SK-N-SH (cell line): ENCODE results near the gene SMIM21. TPM values are rescaled to one million over a fixed set of nuclear protein-coding genes. Genes with fewer than 3 reads are reported as not detected.

Source experiments
- CTCF ChIA-PET: fragments of 300-600, 350-600 bp; formaldehyde crosslinking; extraction: SDS; loops from one replicate; lab custom pipeline; 2021; lab: Yijun Ruan, JAX
- POLR2A ChIA-PET: fragments of 350-600 bp; sonication (Branson Sonifier 250); formaldehyde crosslinking; extraction: SDS; loops from one replicate; lab custom pipeline; 2020; ENCODE audit warnings: antibody characterized with exemption, inconsistent platforms; lab: Yijun Ruan, JAX
- DNase-seq: peaks from one replicate; pipeline ENCODE4 v3.0.0; 2012
- H2AFZ ChIP-seq: fragments of 200-600 bp; sonication (generic); 2 replicates; pipeline ENCODE4 v1.8.1; 2016; ENCODE audit warnings: antibody characterized with exemption, mild to moderate bottlenecking, low read depth
- H3F3A ChIP-seq: fragments of 200-600 bp; sonication (generic); replicated peaks from 2 replicates; pipeline ENCODE3; 2016; ENCODE audit warnings: antibody characterized with exemption, mild to moderate bottlenecking; ENCODE audit not compliant: insufficient read depth
- H3K27ac ChIP-seq, 2 experiments: fragments of 200-500 bp in 1 of 2; fragments of 200-600 bp in 1 of 2; sonication (Bioruptor generic) in 1 of 2; sonication (generic), shearing (Covaris generic) in 1 of 2; 2 replicates each; pipeline versions ENCODE4 v1.5.1 to v1.6.1; 2014 to 2016; ENCODE audit warnings: low read depth in 2 of 2, inconsistent platforms in 1 of 2, low read length in 1 of 2, mild to moderate bottlenecking in 1 of 2, mixed read lengths in 1 of 2
- H3K27me3 ChIP-seq: fragments of 200-600 bp; sonication (generic), shearing (Covaris generic); 2 replicates; pipeline ENCODE4 v1.6.1; 2016; ENCODE audit warnings: mixed run types; ENCODE audit not compliant: insufficient read depth
- H3K36me3 ChIP-seq, 2 experiments: fragments of 200-500 bp in 1 of 2; fragments of 200-600 bp in 1 of 2; sonication (Bioruptor generic) in 1 of 2; sonication (generic) in 1 of 2; replicated peaks in 1 of 2; 2 replicates each; pipeline versions ENCODE3 to v1.5.1; 2014 to 2016; ENCODE audit warnings: low read length in 1 of 2, mild to moderate bottlenecking in 1 of 2; ENCODE audit not compliant: insufficient read depth in 2 of 2, control insufficient read depth in 1 of 2
- H3K4me1 ChIP-seq, 2 experiments: fragments of 200-500 bp in 1 of 2; fragments of 200-600 bp in 1 of 2; sonication (Bioruptor generic) in 1 of 2; sonication (generic), shearing (Covaris generic) in 1 of 2; 2 replicates each; pipeline versions ENCODE4 v1.5.1 to v1.6.1; 2014 to 2016; ENCODE audit warnings: low read depth in 1 of 2, low read length in 1 of 2, mixed run types in 1 of 2; ENCODE audit not compliant: insufficient read depth in 2 of 2, control insufficient read depth in 1 of 2
- H3K4me2 ChIP-seq: fragments of 200-600 bp; sonication (generic), shearing (Covaris generic); 2 replicates; pipeline ENCODE4 v1.6.1; 2017; ENCODE audit warnings: mixed run types
- H3K4me3 ChIP-seq, 2 experiments: fragments of 200-500 bp in 1 of 2; fragments of 200-600 bp in 1 of 2; sonication (Bioruptor generic) in 1 of 2; sonication (generic), shearing (Covaris generic) in 1 of 2; 2 replicates each; pipeline versions ENCODE4 v1.5.1 to v1.8.1; 2014 to 2016; ENCODE audit warnings: low read depth in 2 of 2, inconsistent platforms in 1 of 2, low read length in 1 of 2, mild to moderate bottlenecking in 1 of 2, mixed read lengths in 1 of 2, moderate library complexity in 1 of 2
- H3K79me2 ChIP-seq: fragments of 200-600 bp; sonication (generic); 2 replicates; pipeline ENCODE4 v1.8.1; 2017; ENCODE audit warnings: mild to moderate bottlenecking; ENCODE audit not compliant: insufficient read depth
- H3K9ac ChIP-seq: fragments of 200-600 bp; sonication (generic); 2 replicates; pipeline ENCODE4 v1.6.1; 2017; ENCODE audit warnings: mixed run types
- H3K9me2 ChIP-seq: fragments of 200-600 bp; sonication (generic); 2 replicates; pipeline ENCODE4 v1.6.1; 2017; ENCODE audit warnings: mixed run types
- H3K9me3 ChIP-seq: fragments of 200-600 bp; sonication (generic); 2 replicates; pipeline ENCODE4 v1.6.1; 2017; ENCODE audit warnings: mixed run types, mild to moderate bottlenecking, moderate library complexity
- H4K20me1 ChIP-seq: fragments of 200-600 bp; sonication (generic); 2 replicates; pipeline ENCODE4 v1.6.1; 2017; ENCODE audit warnings: mild to moderate bottlenecking, mixed run types; ENCODE audit not compliant: insufficient read depth
- CHD2 ChIP-seq: fragments of 150-350 bp; IDR thresholded peaks from 2 replicates; pipeline ENCODE4 v1.6.1; 2018; ENCODE audit warnings: low read length; ENCODE audit not compliant: partially characterized antibody
- EP300 ChIP-seq, 2 experiments: IDR thresholded peaks; 2 replicates each; pipeline versions ENCODE4 v1.4.0 to v1.6.1; 2012; ENCODE audit warnings: borderline replicate concordance in 1 of 2, low read depth in 1 of 2, low read length in 1 of 2
- FOSL2 ChIP-seq: IDR thresholded peaks from 2 replicates; pipeline ENCODE4 v1.4.0; 2012; ENCODE audit warnings: low read depth, mild to moderate bottlenecking, moderate library complexity, borderline replicate concordance
- FOXM1 ChIP-seq: IDR thresholded peaks from 2 replicates; pipeline ENCODE4 v1.4.0; 2012; ENCODE audit warnings: low read depth, mild to moderate bottlenecking
- JUND ChIP-seq: IDR thresholded peaks from 2 replicates; pipeline ENCODE4 v1.4.0; 2012
- NFIC ChIP-seq: IDR thresholded peaks from 2 replicates; pipeline ENCODE4 v1.4.0; 2012; ENCODE audit warnings: borderline replicate concordance
- NRF1 ChIP-seq: IDR thresholded peaks from 2 replicates; pipeline ENCODE4 v1.6.1; 2012; ENCODE audit warnings: low read depth, mild to moderate bottlenecking, low read length
- RCOR1 ChIP-seq: fragments of 150-350 bp; IDR thresholded peaks from 2 replicates; pipeline ENCODE4 v1.6.1; 2017; ENCODE audit warnings: antibody characterized with exemption, low read length
- RFX5 ChIP-seq: IDR thresholded peaks from 2 replicates; pipeline ENCODE4 v1.6.1; 2012; ENCODE audit warnings: mild to moderate bottlenecking, improper control_type of control experiment, low read length
- RXRA ChIP-seq: IDR thresholded peaks from 2 replicates; pipeline ENCODE4 v1.4.0; 2012; ENCODE audit warnings: low read depth, mild to moderate bottlenecking, borderline replicate concordance
- SIN3A ChIP-seq: IDR thresholded peaks from 2 replicates; pipeline ENCODE4 v1.6.1; 2012; ENCODE audit warnings: low read depth, mild to moderate bottlenecking, low read length, moderate library complexity, borderline replicate concordance
- SMC3 ChIP-seq: IDR thresholded peaks from 2 replicates; pipeline ENCODE4 v1.6.1; 2012; ENCODE audit warnings: low read depth, low read length, improper control_type of control experiment
- TCF12 ChIP-seq: IDR thresholded peaks from 2 replicates; pipeline ENCODE4 v1.4.0; 2012
- TEAD4 ChIP-seq: IDR thresholded peaks from 2 replicates; pipeline ENCODE4 v1.4.0; 2012; ENCODE audit warnings: mild to moderate bottlenecking, borderline replicate concordance; ENCODE audit not compliant: insufficient read depth
- YY1 ChIP-seq: IDR thresholded peaks from 2 replicates; pipeline ENCODE4 v1.4.0; 2012; ENCODE audit warnings: low read depth, mild to moderate bottlenecking
- WGBS: methylation state at CpG from one replicate; pipeline ENCODE4 v1.1.6; 2017; ENCODE audit warnings: low lambda C conversion rate; 5-methylcytosine and 5-hydroxymethylcytosine counted together
- polyA plus RNA-seq, 3 experiments: library from polyadenylated mRNA; depleted of rRNA; stranded (reverse); fragments of >200 nt; gene quantifications; 2 replicates each; pipeline ENCODE4 v1.2.3, GENCODE V29; 2012
- TF ChIP-seq, protein P1 (sequence below): IDR thresholded peaks from 2 replicates; pipeline ENCODE4 v1.4.0; 2012; ENCODE audit warnings: low read depth, borderline replicate concordance
- TF ChIP-seq, protein P2 (sequence below): fragments of 150-350 bp; IDR thresholded peaks from 2 replicates; pipeline ENCODE4 v1.6.1; 2016; ENCODE audit warnings: mild to moderate bottlenecking, low read depth, low read length
- TF ChIP-seq, protein P3 (sequence below): IDR thresholded peaks from 2 replicates; pipeline ENCODE4 v1.4.0; 2012; ENCODE audit warnings: low read depth
- TF ChIP-seq, protein P4 (sequence below): fragments of 150-350 bp; IDR thresholded peaks from 2 replicates; pipeline ENCODE4 v1.6.1; 2017; ENCODE audit warnings: antibody characterized with exemption, low read length, low read depth, borderline replicate concordance

Gene SMIM21
- polyA plus RNA-seq, 1 of the 3 experiments (the other 2 are of a cell fraction), result not detected

DNA sequence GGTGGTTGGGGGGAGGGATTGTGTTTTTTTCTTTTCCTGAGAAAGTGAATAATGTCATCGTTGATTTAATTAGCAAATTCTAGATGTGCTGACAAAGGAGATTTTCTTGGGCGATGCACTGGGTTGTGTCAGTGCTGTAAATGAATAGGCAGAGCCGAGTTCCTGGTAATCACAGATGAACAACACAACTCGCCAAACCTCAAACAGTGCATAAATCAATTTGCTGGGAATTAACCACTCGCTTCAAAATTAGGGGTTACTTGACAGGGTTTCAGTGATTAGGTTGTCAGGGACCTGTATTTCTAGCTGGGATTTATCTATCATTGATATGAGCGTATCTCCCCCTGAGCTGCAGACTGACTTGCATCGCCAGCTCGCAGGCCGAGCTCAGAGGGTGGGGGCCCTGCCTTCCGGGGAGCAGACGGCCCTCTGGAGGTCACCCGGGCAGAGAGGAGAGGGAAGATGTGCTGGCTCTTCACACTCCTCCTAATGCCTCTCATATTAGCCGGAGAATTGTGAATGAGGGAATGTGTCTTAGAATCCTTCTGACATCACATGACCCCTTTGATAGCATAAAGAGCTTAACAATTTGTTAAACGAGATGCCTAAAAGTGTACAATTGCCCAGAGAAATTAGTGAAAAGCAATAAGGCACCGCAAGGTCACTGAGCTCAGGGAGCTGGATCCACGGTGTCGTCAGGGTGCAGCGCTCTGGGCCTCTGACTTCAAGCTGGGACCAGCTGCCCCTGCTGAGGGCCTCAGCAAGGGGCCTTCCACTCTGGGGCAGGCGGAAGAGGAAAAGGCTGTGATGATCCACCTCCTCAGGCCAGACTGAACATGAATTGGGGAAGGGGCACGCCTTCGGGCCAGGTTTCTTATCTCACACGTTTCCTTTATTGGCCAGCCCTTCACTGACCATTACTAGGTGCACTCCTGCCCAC lies 48.9 kb downstream of the SMIM21 start:
- POLR2A ChIA-PET, result no interaction called here
- no peaks in the 10 kb centered on the region for H3K9me3 ChIP-seq
- H3K36me3 ChIP-seq, result no peaks in the 10 kb centered on the region
- no peaks in the 10 kb centered on the region for H4K20me1 ChIP-seq
- no peak overlapping the region for H3K9ac ChIP-seq
- H3K4me2 ChIP-seq, result no peak overlapping the region
- H3K4me3 ChIP-seq, result no peak overlapping the region
- peaks cover 0 to 9% of the 10 kb centered on the region in 2 experiments; a peak in 1 of 4 replicates for H3K4me1 ChIP-seq
- H3F3A ChIP-seq, result no peaks in the 10 kb centered on the region
- no peak for DNase-seq
- WGBS, result 45% methylated on average over 15 of the region's 22 CpGs
- H3K9me2 ChIP-seq, result no peaks in the 10 kb centered on the region
- TF ChIP-seq JUND, result no peak
- no peaks in the 10 kb centered on the region for H3K27me3 ChIP-seq
- CTCF ChIA-PET, result no interaction called here
- no peak overlapping the region for H3K27ac ChIP-seq
- H3K79me2 ChIP-seq, result no peaks in the 10 kb centered on the region
- H2AFZ ChIP-seq, result no peak overlapping the region

DNA sequence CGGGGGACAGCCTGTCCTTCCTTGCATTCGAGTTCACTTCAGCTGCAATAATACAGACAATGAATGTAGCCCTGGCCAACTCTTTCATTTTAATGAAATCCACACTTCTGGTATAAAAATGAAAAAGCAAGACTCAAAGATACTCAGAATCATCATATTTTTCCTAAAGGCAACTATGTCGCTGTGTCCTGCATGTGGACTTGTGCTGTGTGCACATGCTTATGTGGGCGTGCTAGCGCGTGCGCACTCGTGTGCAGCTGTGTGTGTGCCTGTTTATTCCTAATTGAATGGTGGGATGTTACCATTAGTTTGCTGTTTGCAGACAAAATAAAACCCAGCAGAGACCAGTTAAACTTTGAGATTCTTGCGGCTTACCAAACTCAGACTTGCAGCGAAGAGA lies 49.6 kb downstream of the SMIM21 start:
- no peaks in the 10 kb centered on the region for H3K9me3 ChIP-seq
- POLR2A ChIA-PET, result no interaction called here
- no peak overlapping the region for H3K4me3 ChIP-seq
- no peaks in the 10 kb centered on the region for H3K36me3 ChIP-seq
- H4K20me1 ChIP-seq, result no peaks in the 10 kb centered on the region
- no peak overlapping the region for H3K27ac ChIP-seq
- no peaks in the 10 kb centered on the region for H3K79me2 ChIP-seq
- CTCF ChIA-PET, result no interaction called here
- no peaks in the 10 kb centered on the region for H3K27me3 ChIP-seq
- no peak overlapping the region for H2AFZ ChIP-seq
- TF ChIP-seq FOSL2 (no peak), NFIC (no peak), SIN3A (no peak), TEAD4 (no peak), RFX5 (no peak), YY1 (no peak), FOXM1 (no peak), NRF1 (no peak), EP300 (IDR thresholded peaks at IDR 0.05; ENCODE audit: borderline replicate concordance in 1 of 2, low read depth in 1 of 2, low read length in 1 of 2) (no peak), RCOR1 (no peak), SMC3 (no peak), RXRA (no peak), CHD2 (no peak), TCF12 (no peak)
- TF ChIP-seq, protein P1, sequence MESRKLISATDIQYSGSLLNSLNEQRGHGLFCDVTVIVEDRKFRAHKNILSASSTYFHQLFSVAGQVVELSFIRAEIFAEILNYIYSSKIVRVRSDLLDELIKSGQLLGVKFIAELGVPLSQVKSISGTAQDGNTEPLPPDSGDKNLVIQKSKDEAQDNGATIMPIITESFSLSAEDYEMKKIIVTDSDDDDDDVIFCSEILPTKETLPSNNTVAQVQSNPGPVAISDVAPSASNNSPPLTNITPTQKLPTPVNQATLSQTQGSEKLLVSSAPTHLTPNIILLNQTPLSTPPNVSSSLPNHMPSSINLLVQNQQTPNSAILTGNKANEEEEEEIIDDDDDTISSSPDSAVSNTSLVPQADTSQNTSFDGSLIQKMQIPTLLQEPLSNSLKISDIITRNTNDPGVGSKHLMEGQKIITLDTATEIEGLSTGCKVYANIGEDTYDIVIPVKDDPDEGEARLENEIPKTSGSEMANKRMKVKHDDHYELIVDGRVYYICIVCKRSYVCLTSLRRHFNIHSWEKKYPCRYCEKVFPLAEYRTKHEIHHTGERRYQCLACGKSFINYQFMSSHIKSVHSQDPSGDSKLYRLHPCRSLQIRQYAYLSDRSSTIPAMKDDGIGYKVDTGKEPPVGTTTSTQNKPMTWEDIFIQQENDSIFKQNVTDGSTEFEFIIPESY, result no peak
- TF ChIP-seq, protein P2, sequence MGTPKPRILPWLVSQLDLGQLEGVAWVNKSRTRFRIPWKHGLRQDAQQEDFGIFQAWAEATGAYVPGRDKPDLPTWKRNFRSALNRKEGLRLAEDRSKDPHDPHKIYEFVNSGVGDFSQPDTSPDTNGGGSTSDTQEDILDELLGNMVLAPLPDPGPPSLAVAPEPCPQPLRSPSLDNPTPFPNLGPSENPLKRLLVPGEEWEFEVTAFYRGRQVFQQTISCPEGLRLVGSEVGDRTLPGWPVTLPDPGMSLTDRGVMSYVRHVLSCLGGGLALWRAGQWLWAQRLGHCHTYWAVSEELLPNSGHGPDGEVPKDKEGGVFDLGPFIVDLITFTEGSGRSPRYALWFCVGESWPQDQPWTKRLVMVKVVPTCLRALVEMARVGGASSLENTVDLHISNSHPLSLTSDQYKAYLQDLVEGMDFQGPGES, result no peak
- TF ChIP-seq, protein P3, sequence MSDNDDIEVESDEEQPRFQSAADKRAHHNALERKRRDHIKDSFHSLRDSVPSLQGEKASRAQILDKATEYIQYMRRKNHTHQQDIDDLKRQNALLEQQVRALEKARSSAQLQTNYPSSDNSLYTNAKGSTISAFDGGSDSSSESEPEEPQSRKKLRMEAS, result no peak
- TF ChIP-seq, protein P4, sequence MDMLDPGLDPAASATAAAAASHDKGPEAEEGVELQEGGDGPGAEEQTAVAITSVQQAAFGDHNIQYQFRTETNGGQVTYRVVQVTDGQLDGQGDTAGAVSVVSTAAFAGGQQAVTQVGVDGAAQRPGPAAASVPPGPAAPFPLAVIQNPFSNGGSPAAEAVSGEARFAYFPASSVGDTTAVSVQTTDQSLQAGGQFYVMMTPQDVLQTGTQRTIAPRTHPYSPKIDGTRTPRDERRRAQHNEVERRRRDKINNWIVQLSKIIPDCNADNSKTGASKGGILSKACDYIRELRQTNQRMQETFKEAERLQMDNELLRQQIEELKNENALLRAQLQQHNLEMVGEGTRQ, result no peak
- TF ChIP-seq, all 33 proteins: peak for 0
- Histone ChIP-seq H3K9me2 (no peaks in the 10 kb centered on the region), H3F3A (no peaks in the 10 kb centered on the region), H3K9ac (no peak overlapping the region), H3K4me2 (no peak overlapping the region), H3K4me1 (peaks cover 0 to 9% of the 10 kb centered on the region in 2 experiments; a peak in 1 of 4 replicates)
- 86% methylated on average over 10 of the region's 10 CpGs for WGBS
- DNase-seq, result no peak
